Stimulated activated CD4-positive, alpha-beta T cell treated with anti-CD3 and anti-CD28 coated beads, TNF-alpha, amount 100 ng/mL, for 4 hours (primary cell): ENCODE measurements around the gene MAEA.
A peak's percentile ranks its signal among the peaks of the same experiment; 100 is the strongest.
"Not testable (repeated sequence)": the region's sequence is repeated elsewhere in the genome, so short reads cannot be mapped to it uniquely, and the experiment has no call there.

ENCODE experiments used
- DNase-seq, 3 experiments: peaks; one replicate each; pipeline ENCODE4 v3.0.0-alpha.2; 2020; ENCODE audit warnings: low read depth in 3 of 3

MAEA gene

DNA sequence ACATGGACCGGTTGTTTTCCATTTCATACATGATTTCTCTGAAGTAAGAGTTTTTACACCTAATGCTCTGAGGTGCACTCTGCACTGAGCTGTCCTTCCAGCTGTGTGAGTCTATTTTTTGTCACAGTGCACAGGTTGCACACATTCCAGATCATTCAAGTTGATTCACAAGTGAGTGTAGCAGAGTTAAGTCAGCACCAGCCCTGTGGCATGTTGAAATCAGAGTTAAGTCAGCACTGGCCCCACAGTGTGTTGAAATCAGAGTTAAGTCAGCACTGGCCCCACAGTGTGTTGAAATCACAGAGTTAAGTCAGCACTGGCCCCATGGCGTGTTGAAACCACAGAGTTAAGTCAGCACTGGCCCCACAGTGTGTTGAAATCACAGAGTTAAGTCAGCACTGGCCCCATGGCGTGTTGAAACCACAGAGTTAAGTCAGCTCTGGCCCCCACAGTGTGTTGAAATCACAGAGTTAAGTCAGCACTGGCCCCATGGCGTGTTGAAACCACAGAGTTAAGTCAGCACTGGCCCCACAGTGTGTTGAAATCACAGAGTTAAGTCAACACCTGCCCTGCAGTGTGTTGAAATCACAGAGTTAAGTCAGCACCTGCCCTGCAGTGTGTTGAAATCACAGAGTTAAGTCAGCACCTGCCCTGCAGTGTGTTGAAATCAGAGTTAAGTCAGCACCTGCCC lies 45.6 kb downstream of the MAEA start:
- DNase-seq = not testable (repeated sequence)

GRCh38 chr4:1336088-1336491 lies 46.4 kb downstream of the MAEA start:
- no peak for DNase-seq

DNA sequence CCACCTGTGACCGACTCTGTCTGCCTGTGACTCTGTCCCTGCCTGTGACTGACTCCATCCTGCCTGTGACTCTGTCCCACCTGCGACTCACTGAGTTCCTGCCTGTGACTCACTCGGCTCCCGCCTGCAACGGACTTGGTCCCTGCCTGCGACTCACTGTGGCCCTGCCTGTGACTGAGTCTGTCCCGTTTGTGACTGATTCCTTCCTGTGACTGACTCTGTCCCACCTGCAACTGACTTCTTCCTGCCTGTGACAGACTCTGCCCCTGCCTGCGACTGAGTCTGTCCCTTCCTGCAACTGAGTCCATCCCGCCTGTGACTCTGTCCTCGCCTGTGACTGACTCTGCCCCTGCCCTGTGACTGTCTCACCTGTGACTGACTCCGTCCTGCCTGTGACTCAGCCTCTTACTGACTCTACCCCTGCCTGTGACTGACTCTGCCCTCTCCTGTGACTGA lies 47.7 kb downstream of the MAEA start:
- peak in 2 of 3 experiments; percentile 52 to 54 for DNase-seq

- no peak for DNase-seq
Observed at GRCh38 chr4:1337951-1338751, 48.5 kb downstream of the MAEA start.

DNA sequence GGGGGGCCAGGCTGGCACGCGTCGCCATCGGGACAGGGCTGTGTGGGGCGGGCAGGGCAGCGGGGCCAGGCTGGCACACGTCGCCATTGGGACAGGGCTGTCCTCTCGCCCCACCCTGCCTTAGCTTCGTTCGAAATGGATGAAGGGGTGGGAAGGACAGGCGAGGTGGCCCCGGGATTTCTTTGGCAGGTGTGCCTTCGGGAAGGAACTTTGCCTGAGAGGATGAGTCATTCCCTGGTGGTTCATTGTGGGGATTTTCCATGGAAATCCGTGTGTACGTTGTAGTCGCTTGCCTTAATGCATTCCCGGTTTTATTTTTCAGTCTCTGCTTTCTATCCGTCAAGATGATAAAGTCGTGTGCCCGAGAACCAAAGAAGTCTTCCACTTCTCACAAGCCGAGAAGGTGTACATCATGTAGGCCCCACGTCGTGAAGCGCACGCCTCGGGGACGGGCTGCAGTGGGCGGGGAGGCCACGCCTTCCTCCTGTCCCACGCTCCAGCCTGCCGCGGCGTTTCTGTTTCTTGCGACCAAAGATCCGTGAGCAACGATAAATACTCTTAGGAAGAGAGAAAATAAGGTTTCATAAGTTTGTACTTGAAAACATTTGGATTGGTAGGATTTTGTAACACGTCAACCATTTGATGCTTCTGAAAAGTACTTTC lies 49.2 kb downstream of the MAEA start:
- DNase-seq = no peak

DNA sequence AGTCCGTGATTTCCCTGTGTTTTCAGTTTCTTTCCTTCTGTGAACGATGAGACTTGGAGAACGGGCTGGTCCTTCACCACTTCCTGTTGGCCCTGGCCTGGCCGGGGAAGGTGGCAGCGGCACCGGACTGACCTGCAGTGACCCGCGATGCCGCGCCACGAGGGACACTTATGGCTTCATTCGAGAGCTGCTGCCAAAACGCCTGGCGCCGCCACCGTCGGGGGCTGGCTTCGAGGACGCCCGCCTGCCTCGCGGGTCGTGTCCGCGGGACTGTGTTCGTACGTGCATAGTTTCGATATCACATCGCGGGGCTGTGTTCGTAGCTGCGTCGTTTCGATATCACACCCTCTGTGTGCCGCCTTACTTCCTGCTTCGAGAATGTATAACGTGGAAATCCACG lies 49.8 kb downstream of the MAEA start:
- DNase-seq = no peak

DNA sequence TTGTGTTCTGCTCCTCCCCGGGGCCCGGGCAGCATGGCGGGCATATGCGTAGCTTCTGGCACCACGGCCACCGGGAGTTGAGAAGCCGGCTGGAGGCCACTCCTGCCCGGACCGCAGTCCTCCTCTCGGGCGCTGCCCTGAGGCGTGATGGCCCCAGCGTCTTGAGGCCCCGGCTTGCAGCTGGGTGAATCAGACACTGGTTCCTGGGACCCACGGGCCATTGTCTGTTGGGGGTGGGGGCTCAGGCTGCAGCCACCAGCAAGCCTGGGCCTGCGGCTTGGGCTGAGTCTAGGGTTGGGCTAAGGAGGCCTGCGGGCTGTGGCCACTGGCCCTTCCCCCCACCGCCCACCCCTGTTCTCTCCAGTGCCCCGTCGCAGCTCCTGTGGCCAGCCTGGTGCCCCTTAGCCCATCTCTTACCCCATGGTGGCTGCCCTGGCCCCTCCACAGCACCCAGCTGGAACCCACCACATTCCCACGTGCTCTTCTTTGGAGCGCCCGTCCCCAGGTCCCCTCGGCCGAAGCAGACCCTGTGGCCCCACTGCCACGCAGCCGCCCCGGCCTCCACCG lies 50.6 kb downstream of the MAEA start:
- no peak for DNase-seq

DNA sequence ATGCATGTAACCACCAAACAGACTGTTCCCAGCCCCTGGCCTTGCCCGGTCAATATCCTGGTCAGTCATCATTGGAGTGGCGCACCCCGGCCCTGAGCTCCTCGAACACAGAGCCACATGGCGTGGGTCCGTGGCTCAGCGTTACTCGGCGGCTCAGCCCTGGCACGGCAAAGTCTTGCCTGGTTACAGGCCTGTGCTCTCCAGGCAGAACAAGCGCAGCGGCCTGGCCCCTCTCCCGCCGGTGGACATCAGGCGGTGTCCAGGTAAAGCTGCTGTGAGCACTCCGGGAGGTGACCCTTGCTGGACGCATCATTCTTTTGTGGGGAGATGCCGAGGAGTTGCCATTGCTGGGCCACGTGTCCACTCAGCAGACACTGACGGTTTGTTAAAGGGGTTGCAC lies 51.2 kb downstream of the MAEA start:
- DNase-seq = no peak

- no peak for DNase-seq
Observed at GRCh38 chr4:1342003-1342402, 52.3 kb downstream of the MAEA start.

- no peak for DNase-seq
Observed at GRCh38 chr4:1344696-1345095, 55.0 kb downstream of the MAEA start.

DNA sequence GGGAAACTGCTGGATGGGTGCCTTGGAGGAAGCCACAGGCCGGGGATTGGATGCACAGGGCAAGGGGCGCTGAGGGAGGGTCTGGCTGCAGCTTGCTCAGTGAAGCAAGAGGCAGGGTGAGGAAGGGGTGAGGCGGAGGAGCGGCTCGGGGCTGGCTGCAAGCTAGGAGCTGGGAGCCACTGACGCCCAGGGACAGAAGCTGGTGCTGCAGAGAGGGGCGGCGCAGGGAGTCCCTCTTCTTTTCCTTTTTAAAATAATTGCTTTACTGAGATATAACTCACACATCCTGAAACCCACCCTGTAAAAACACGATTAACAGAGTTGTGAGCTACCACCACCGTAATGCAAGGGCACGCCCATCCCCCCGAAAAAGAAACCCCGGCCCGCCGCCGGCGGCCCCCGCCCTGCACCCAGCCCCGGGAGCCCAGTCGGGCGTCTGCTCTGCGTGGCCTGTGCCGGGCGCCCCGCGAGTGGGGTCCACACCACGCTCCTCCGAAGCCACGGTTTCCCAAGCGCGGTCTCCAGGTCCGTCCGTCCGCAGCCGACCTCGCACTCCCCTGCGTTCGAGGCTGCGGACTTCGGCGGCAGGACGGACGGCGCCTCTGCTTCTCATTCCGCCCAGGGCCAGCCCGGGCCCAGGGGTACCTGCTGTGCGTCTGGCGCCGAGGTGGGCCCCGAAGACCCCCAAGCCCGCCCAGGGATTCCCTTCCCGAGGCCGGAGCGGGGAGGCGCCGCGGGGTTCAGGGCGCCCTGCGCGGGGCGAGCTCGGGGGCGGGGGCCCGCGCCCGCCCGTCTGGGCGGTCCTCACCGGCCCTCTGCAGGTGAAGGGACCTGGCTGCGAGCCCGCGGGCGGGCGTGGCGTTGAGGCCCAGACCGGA lies 56.5 kb downstream of the MAEA start:
- peak in 2 of 3 experiments; percentile 32 to 35 for DNase-seq

- peak; percentile 100 for DNase-seq
Observed at GRCh38 chr4:1346781-1347409, 57.2 kb downstream of the MAEA start, which contains the start of gene UVSSA. Gene UVSSA, plus strand, starts transcription at chr4:1347208. Its CDS starts 884 bp downstream, at chr4:1348092.

- DNase-seq = peak in 1 of 3 experiments; percentile 41
Observed at GRCh38 chr4:1347410-1347864, 57.7 kb downstream of the MAEA start.

DNA sequence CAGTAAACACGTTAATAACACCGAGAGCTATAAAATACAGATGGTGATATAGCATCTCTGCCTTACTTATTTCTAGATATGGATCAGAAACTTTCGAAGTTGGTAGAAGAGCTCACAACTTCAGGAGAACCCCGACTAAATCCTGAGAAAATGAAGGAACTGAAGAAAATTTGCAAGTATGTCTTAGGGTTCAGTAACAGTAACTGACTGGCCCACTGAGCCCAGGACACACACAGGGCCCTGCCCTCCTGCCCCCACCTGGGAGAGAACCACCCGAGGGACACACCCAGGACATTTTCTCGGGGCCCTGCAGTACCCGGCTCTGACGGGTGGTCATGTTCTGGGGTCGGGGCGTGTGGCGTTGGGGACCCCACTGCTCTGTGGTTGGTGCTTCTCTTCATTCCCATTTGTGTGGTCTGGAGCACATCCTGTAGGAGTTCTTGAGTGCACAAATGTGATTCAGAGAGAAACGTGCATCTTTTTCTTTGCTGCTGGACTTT lies 58.4 kb downstream of the MAEA start:
- DNase-seq = no peak

GRCh38 chr4:1348746-1349145 lies 59.1 kb downstream of the MAEA start:
- DNase-seq = no peak

GRCh38 chr4:1349359-1350168 lies 59.9 kb downstream of the MAEA start:
- DNase-seq = no peak

DNA sequence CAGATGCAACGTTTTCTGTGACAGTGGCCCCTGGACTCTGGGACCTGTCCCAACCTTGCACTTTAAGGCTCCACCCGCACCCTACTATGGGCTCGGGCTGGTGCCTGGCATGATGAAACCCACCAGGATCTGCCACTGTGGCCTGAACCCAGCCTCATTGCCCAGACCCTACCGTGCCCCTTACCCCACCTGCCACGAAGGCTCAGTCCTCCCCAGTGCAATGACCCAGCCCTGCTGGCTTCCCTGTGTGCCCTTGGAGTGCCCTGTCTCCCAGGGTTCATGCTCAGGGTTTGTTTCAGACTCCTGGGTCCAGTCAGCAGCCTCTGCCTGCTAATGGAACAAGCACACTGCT lies 60.5 kb downstream of the MAEA start:
- DNase-seq = no peak

DNA sequence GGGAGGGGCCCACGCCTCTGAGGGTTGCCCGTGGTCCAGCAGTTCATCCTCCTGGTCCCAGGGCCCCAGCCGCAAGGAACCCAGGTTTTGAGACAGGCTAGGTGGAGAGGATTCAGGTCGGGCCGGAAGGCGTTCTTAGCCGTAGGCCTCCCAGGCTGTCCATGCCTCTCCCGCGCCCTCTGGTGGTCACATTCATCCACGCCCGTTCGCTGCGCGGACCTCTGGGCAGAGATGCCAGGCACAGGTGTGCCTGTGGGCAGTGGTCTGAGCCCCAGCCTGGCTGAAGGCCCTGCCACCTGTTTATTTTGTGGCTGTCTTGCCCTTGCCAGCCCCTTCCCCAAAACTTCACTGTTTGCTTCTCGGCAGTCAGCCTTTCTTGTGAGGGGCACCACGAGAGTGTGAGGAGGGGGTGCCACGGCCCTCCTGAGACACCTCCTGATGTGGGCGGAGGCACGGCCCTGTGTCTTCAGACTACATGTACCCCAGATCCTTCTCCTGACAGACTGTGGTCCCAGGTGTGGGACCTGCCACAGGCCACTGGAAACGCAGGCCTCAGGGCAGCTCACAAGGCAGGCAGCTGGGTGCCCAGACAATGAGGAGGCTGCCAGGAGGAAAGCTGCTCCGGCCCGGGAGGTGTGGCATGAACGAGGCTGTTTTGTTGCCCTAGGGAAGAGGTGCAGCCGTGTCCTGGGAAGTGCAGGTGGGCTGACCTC lies 62.3 kb downstream of the MAEA start:
- peak; percentile 75 to 86 (median 86) for DNase-seq

GRCh38 chr4:1352567-1352900 lies 62.8 kb downstream of the MAEA start:
- no peak for DNase-seq
